Gastroesophageal sphincter (tissue), 4 donors: ENCODE measurements around the gene BABAM2. TPM values are rescaled to one million over a fixed set of nuclear protein-coding genes. Genes with fewer than 3 reads are reported as not detected.

ENCODE experiments used
- ATAC-seq: fragments of 150-250 bp; one replicate; pipeline ENCODE4 v1.9.1; 2016; ENCODE audit warnings: mild to moderate bottlenecking, moderate library complexity
- H3K27ac ChIP-seq, 4 donors: fragments of 200-600 bp; sonication (generic) in 3 of 4; 1 replicate in 3 of 4; 2 replicates in 1 of 4; pipeline ENCODE4 v1.5.1; 2016 to 2019
- H3K27me3 ChIP-seq: fragments of 200-600 bp; sonication (generic); one replicate; pipeline ENCODE4 v1.5.1; 2019
- H3K36me3 ChIP-seq, 2 donors: fragments of 200-600 bp; sonication (generic); one replicate each; pipeline ENCODE4 v1.5.1; 2019; ENCODE audit warnings: control low read depth in 1 of 2
- H3K4me1 ChIP-seq, 3 donors: fragments of 200-600 bp; sonication (generic); 1 replicate in 2 of 3; 2 replicates in 1 of 3; pipeline ENCODE4 v1.5.1; 2016 to 2019; ENCODE audit warnings: control low read depth in 2 of 3
- H3K4me3 ChIP-seq, 2 donors: fragments of 200-600 bp; sonication (generic); one replicate each; pipeline ENCODE4 v1.5.1; 2019; ENCODE audit warnings: mild to moderate bottlenecking in 1 of 2, moderate library complexity in 1 of 2
- H3K9me3 ChIP-seq, 3 donors: fragments of 200-600 bp; sonication (generic); one replicate each; pipeline ENCODE4 v1.5.1; 2017 to 2019; ENCODE audit warnings: control low read depth in 2 of 3
- EP300 ChIP-seq: sonication (generic); formaldehyde crosslinking; IDR thresholded peaks from one replicate; pipeline ENCODE4 v1.6.1; 2017; ENCODE audit warnings: antibody characterized with exemption, mild to moderate bottlenecking
- POLR2A ChIP-seq, 2 donors: fragments of 450-650 bp; IDR thresholded peaks; one replicate each; pipeline ENCODE4 v1.6.1; 2017; ENCODE audit warnings: antibody characterized with exemption in 2 of 2, mild to moderate bottlenecking in 2 of 2, moderate library complexity in 1 of 2
- POLR2AphosphoS5 ChIP-seq: sonication (generic); formaldehyde crosslinking; IDR thresholded peaks from one replicate; pipeline ENCODE4 v1.6.1; 2017; ENCODE audit warnings: antibody characterized with exemption
- WGBS, 2 donors: methylation state at CpG; one replicate each; pipeline ENCODE4 v1.1.5; 2018; ENCODE audit warnings: low coverage in 1 of 2; 5-methylcytosine and 5-hydroxymethylcytosine counted together
- total RNA-seq, 4 donors: library from RNA; depleted of rRNA; stranded (reverse); fragments of >200 nt; gene quantifications; one replicate each; pipeline ENCODE4 v1.1.0, GENCODE V29; 2016
- TF ChIP-seq, protein P1 (sequence below), 4 experiments: fragments of 200-600 bp in 2 of 4; fragments of 450-650 bp in 2 of 4; sonication (generic) in 1 of 4; IDR thresholded peaks; one replicate each; pipeline ENCODE4 v1.5.1; 2017 to 2019; ENCODE audit warnings: antibody characterized with exemption in 4 of 4, mild to moderate bottlenecking in 2 of 4, moderate library complexity in 2 of 4

Gene BABAM2
- total RNA-seq, 4 donors from 2014 or later: 28.5 to 43.6 (median 37.4) TPM

DNA sequence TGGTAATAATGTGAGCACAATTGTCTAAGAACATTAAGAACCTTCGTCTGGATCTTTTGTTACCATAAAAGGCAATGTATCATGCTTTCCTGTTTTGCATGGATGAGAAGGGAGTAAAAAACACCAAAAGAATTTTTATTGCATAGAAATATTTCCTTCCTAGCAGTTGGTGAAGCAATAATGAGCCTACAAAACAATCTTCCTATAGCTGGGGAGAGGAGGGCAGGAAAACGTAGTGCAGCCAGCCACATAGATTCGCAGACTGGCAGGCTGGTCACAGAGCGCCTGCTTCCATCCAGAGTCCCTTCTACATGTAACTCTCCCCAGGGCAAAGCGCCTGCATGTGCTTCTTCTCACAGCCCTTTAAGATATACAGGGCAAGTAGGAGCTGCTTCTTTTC is 190.4 kb downstream of the BABAM2 start:
- Histone ChIP-seq H3K27ac (peak overlapping the region in 3 of 4 donors; percentile 57 to 65 (median 59)), H3K36me3 (no peaks in the 10 kb centered on the region), H3K4me1 (peaks cover 0 to 23% (median 8%) of the 10 kb centered on the region in 3 donors), H3K4me3 (no peak overlapping the region), H3K9me3 (no peaks in the 10 kb centered on the region), H3K27me3 (no peaks in the 10 kb centered on the region)
- ATAC-seq: peak; percentile 28
- TF ChIP-seq, protein P1, sequence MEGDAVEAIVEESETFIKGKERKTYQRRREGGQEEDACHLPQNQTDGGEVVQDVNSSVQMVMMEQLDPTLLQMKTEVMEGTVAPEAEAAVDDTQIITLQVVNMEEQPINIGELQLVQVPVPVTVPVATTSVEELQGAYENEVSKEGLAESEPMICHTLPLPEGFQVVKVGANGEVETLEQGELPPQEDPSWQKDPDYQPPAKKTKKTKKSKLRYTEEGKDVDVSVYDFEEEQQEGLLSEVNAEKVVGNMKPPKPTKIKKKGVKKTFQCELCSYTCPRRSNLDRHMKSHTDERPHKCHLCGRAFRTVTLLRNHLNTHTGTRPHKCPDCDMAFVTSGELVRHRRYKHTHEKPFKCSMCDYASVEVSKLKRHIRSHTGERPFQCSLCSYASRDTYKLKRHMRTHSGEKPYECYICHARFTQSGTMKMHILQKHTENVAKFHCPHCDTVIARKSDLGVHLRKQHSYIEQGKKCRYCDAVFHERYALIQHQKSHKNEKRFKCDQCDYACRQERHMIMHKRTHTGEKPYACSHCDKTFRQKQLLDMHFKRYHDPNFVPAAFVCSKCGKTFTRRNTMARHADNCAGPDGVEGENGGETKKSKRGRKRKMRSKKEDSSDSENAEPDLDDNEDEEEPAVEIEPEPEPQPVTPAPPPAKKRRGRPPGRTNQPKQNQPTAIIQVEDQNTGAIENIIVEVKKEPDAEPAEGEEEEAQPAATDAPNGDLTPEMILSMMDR (IDR thresholded peaks at IDR 0.05): no peak
- TF ChIP-seq POLR2A (IDR thresholded peaks at IDR 0.05) (no peak), POLR2AphosphoS5 (no peak), EP300 (no peak)
- WGBS, 2 donors: 33 to 67% methylated on average over 2 to 4 of the region's 5 CpGs

DNA sequence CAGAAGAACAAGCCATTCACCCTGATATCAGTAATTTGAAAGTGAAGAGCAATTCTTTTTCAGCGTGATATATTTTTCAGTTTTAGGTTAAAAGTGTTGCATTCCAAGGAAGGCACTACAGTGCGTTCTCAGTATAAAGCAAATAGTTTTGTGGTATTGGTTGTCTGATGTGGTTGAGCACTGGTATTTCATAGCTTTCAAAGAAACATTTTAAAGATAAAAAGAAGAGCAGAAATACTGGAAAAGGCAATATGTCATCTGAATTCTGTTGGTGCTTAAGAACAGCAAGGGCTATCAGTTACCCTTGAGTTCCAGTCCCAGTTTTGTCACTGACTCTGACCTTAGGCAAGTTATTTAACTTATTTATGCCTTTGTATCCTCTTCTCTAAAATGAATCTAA is 191.6 kb downstream of the BABAM2 start:
- Histone ChIP-seq H3K27ac (no peak overlapping the region), H3K4me1 (peaks cover 0 to 23% (median 8%) of the 10 kb centered on the region in 3 donors), H3K36me3 (no peaks in the 10 kb centered on the region), H3K27me3 (no peaks in the 10 kb centered on the region), H3K9me3 (no peaks in the 10 kb centered on the region), H3K4me3 (no peak overlapping the region)
- no peak for TF ChIP-seq EP300
- no peak for TF ChIP-seq POLR2A (IDR thresholded peaks at IDR 0.05)
- TF ChIP-seq POLR2AphosphoS5: no peak
- TF ChIP-seq, protein P1 (IDR thresholded peaks at IDR 0.05): no peak
- WGBS, 2 donors: 94 to 100% methylated on average over 2 of the region's 2 CpGs
- ATAC-seq: no peak

DNA sequence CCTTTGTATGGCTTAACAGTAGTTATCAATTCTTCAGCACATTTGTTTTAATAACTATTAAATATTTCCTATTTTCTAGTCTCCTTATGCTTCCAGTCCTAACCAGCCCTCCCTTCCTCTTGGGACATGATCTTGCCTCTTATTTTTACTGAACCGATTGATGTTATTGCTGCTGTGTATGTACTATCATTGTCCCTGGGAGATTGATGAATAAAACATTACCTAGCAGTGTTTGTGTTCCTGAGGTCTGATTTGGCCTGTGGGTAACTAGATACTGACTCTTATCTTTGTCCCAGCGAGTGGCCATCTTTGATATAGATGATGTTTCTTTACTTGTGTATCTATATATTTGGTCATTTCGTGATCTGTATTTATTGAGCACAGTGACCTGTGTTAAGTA is 192.9 kb downstream of the BABAM2 start:
- Histone ChIP-seq H3K27me3 (no peaks in the 10 kb centered on the region), H3K36me3 (no peaks in the 10 kb centered on the region), H3K4me3 (no peak overlapping the region), H3K4me1 (peaks cover 0 to 23% (median 8%) of the 10 kb centered on the region in 3 donors), H3K27ac (no peak overlapping the region), H3K9me3 (no peaks in the 10 kb centered on the region)
- no peak for ATAC-seq
- TF ChIP-seq POLR2A (IDR thresholded peaks at IDR 0.05) (no peak), POLR2AphosphoS5 (no peak), EP300 (no peak)
- TF ChIP-seq, protein P1 (IDR thresholded peaks at IDR 0.05): no peak
- 100% methylated on average over 2 to 3 of the region's 3 CpGs for WGBS, 2 donors

DNA sequence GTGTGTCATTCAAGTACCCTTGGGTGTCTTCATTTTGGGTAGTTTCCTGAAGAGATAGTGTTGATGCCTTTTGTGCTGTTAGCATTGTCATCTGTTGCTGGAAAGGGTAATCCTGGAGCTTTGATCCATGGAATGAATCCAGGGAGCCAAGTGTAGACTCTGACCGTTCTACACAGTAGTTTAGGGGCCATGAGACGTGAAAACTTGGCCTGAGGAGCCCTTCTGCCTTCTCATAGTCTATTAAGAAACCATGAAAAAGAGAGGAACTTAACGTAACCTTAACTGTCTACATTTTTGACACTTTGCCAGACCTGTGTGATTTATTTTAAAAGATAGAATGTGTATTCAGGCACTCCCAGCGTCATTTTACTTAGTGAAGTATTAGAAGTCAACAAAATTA is 194.0 kb downstream of the BABAM2 start:
- peak overlapping the region in 1 of 4 donors; percentile 5 for H3K27ac ChIP-seq
- 14 to 50% methylated on average over 4 of the region's 4 CpGs for WGBS, 2 donors

DNA sequence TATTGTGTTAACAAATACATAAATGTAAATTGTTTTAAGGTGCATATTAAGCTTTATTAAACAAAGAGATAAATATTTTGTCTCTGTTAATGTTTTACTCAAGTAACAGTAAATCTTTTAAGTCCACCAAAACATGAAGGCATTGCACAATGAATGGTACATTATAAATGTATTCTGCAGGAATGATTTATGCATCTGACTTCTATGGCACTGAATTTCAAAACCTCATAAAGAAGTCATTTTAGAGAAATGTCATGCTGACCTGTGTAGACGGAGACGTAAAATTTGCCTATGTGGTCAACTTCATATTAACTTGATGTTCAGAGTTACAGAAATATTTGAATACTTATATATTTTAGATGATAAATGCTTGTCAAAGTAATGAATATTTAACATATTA is 194.7 kb downstream of the BABAM2 start:
- 87 to 100% methylated on average over 2 of the region's 2 CpGs for WGBS, 2 donors
- no peak overlapping the region for H3K27ac ChIP-seq
- no peaks in the 10 kb centered on the region for H3K36me3 ChIP-seq
- no peaks in the 10 kb centered on the region for H3K9me3 ChIP-seq
- no peaks in the 10 kb centered on the region for H3K27me3 ChIP-seq
- TF ChIP-seq POLR2A (IDR thresholded peaks at IDR 0.05) (no peak), POLR2AphosphoS5 (no peak), EP300 (no peak)
- TF ChIP-seq, protein P1 (IDR thresholded peaks at IDR 0.05): no peak
- ATAC-seq: no peak
- peaks cover 0 to 22% (median 8%) of the 10 kb centered on the region in 3 donors for H3K4me1 ChIP-seq
- no peak overlapping the region for H3K4me3 ChIP-seq

More for the DNA sequence above, 194.0 kb downstream of the BABAM2 start:
- H3K36me3 ChIP-seq: no peaks in the 10 kb centered on the region
- H3K27me3 ChIP-seq: no peaks in the 10 kb centered on the region
- H3K4me1 ChIP-seq: peaks cover 0 to 23% (median 8%) of the 10 kb centered on the region in 3 donors
- no peaks in the 10 kb centered on the region for H3K9me3 ChIP-seq
- ATAC-seq: no peak
- no peak overlapping the region for H3K4me3 ChIP-seq
- no peak for TF ChIP-seq EP300
- no peak for TF ChIP-seq POLR2A (IDR thresholded peaks at IDR 0.05)
- TF ChIP-seq, protein P1 (IDR thresholded peaks at IDR 0.05): no peak
- no peak for TF ChIP-seq POLR2AphosphoS5
